Measurements from ENCODE around the gene PHACTR3.

The PHACTR3 gene

DNA sequence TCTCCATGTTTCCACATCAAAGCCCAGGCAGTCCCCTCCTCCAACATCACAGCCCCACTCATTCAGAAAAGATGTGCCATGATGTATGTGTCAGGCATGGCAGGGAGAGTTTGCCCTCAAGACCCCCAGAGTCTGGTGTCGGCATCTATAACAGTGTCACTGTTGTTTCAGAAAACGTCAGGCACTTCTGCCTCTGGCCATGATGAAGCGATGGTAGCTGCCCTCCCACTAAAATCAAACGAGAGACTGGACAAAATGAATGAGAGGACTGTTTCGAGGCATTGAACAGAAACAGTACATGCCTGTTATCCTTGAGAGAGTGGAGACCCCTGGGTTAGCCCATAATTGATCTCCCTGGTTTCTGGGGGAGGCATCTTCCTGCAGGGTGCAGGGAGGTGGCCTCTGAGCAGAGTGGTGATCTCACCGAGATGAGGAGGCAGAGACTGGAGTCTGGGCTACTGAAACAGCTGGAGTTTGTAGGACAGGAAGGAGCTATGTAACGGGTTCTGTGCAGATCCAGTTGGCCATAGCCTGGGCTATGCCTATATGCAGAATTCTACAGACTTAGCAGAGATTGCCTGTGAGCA lies 184.6 kb downstream of the PHACTR3 start:
- no peak overlapping the region for H3K4me3 ChIP-seq (ENCODE audit: low read length)
- no peak for DNase-seq (ENCODE audit: low read depth, low spot score)

DNA sequence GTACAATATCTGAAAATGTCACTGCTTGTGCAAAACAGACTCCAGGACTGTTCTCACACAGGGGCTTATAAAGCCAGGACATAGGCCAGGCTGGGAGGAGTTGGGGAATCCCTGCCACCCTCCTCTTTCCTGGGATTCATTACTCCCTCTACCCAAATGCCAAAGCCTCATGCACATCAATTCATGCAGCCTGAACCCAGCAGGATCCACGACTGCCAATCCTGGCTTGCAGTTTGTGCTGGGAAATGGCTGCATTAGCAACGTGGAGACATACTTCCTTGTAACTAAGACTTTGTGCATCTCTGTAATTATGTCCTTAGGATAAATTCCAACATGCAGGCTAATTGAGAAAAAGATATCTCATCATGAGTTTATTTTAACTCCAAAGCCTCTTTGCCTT lies 185.3 kb downstream of the PHACTR3 start:
- no peak overlapping the region for H3K4me3 ChIP-seq (ENCODE audit: low read length)
- DNase-seq (ENCODE audit: low read depth, low spot score): no peak

DNA sequence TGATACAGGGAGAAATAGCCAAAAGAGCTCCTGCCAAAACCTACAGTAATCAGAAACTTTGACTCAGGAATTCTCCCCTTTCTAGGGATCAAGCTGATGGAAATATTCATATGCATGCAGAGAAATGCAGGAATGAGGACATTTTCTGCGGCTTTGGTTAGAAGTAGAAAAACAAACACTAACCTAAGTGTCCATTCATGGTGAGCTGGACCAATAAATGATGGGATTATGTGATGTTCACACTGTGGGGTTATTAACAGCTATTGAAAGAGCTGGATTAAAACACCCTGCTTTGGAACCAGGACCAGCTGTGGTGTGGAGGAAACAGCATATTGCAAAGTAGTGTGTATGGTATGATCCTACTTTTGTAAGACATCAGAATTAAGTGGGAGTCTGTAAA lies 186.0 kb downstream of the PHACTR3 start:
- H3K4me3 ChIP-seq (ENCODE audit: low read length): no peak overlapping the region
- DNase-seq (ENCODE audit: low read depth, low spot score): no peak

DNA sequence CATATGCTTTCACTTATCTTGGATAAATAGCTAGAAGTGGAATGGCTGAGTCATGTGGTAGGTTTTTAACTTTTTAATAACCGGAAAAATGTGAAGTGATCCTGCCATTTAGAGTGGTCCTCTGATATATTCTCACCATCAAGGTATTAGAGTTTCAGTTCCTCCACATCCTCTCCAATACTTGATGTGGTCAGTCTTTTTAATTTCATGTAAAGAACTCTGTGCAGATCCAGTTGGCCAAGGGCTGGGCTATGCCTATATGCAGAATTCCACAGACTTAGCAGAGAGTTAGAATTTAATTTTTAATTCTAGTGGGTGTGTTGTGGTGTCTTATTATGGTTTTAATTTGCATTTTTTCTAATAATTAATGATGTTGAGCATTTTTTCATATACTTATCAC lies 188.0 kb downstream of the PHACTR3 start:
- DNase-seq (ENCODE audit: low read depth, low spot score): no peak
- no peak overlapping the region for H3K4me3 ChIP-seq (ENCODE audit: low read length)

DNA sequence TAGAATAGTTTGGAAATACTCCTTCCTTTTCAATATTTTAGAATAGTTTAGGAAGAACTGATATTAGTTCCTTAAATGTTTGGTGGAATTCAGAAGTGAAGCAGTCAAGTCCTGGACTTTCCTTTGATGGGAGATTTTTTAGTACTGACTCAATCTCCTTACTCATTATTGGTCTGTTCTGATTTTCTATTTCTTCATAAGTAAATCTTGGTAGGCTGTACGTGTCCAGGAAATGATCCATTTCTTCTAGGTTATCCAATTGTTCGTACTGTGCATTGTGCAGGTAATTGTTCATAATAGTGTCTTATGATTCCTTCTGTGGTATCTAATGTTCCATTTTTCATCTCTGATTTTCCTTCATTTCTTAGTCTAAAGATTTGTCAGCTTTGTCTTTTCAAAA lies 190.2 kb downstream of the PHACTR3 start:
- DNase-seq (ENCODE audit: low read depth, low spot score): no peak
- H3K4me3 ChIP-seq (ENCODE audit: low read length): no peak overlapping the region

DNA sequence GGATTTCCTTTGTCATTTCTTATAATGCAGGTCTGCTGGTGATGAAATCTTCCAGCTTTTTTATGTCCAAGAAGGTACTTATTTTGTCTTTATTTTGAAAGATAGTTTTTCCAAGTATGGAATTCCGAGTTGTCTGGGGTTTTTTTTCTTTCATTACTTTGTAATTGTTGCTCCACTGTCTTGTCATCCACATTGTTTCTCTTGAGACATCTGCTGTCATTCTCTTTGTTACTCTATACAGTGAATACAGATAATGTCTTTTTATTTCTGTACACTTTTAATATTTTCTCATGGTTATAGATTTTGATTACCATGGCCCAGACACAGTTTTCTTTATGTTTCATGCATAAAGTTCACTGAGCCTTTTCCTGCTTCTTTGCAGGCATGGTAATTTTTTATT lies 196.0 kb downstream of the PHACTR3 start:
- DNase-seq (ENCODE audit: low read depth, low spot score): no peak

DNA sequence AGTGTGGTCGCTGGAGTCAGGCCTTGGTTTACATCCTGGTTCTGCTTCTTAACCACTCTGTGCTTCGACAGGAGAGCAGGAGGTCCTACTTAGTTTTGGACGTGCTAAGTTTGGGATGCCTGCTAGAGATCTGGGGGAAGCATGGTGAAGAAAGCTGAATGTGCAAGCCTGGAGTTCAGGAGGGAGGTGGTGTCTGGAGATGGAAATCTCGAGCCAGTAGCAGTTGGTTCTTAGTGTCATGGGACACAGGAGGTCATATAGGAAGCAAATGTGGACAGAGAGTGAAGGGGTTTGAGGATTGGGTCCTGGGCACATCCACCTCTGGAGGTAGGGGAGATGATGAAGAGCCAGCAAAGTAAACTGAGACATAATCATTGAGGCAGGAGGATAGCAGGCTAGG lies 197.7 kb downstream of the PHACTR3 start:
- no peak for DNase-seq (ENCODE audit: low read depth, low spot score)
- no peak overlapping the region for H3K4me3 ChIP-seq (ENCODE audit: low read length)

More for the DNA sequence above, 196.0 kb downstream of the PHACTR3 start:
- H3K4me3 ChIP-seq (ENCODE audit: low read length): no peak overlapping the region

DNA sequence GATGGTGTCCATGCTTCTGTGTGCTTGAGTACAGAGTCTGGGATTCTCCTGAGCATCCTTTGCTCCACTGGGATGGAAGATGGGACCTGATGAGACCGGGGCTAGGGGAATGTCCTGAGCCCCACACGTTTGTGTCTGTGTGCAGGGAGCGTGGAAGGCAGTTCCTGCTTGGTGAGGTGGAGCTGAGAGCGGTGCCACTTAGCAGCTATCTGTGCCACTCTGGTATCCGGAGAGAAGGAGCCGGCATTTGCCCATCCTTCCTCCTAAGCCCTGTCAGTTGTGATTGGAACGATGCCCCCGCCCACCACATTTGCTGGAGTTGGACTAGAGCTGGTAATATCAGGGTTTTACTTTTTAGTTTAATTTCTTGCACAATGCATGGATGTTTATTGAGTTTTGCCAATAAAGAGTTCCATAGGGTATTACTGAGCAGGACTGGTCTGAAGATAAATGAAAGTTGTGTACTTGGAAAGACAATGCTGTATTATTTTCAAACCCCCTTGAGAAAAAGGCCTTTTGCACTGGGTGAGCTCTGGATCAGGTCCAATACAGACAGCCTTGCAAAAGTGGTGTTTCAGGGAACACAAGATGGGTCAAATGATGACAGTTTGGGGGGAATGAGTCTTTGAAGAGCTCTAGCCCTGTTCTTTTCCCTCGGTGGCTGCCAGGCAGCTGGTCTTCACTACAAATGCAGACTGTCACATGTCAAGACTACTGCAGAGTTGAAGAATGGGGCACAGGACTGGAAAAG lies 198.3 kb downstream of the PHACTR3 start:
- no peak overlapping the region for H3K4me3 ChIP-seq (ENCODE audit: low read length)
- no peak for DNase-seq (ENCODE audit: low read depth, low spot score)

DNA sequence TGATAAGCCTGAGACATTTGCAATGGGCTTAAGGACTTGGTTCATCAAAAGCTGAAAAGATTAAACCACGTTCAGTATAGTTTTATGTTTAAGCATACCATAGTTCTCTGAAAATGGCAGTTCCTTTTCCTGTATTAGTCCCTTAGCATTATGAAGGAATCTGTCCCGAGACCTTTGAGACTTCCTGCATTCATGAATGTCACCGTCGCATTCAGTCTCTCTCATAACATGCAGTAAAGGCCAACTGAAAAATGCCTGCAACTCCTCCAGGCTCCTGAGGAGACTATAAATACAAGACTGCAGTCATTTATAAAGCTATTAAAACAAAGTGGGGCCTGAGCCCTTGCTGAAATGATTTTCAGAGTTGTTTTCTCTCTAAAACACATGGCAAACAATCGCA lies 200.0 kb downstream of the PHACTR3 start:
- no peak for DNase-seq (ENCODE audit: low read depth, low spot score)
- no peak overlapping the region for H3K4me3 ChIP-seq (ENCODE audit: low read length)

DNA sequence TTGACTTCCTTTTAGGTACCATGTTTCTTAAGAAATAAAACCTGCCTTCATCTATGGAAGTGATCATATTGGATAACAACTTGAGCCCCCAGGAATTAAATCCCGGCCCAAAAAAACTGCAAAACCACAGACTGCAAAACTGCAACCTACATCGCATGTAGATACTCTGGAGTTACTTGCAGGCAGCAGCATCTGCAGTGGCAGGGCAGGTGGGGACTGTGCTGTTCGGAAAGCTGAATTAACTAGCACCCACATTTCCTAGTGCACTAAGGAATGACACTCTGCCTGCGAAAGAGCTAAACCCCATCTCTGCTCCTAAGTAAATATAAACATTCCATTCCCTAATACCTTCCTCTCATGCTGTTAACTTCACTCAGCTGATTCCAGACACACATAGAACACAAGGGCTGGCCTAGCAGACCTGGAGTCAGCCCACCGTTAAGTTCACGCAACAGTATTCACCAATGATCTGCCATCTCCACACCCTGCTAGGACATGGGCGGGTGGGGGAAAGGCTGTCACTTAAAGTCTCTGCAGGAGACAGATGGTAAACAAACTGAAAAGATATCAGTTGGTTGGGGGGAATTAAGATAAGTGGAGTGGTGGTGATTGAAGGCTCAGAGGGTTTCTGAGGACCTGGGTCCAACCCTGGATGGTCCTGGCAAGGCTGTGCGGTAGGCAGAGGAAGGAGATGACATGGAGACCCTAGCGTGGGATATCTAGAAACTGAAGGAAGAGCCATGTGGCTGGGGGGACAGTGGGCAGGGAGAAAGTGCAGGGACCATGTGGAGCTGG lies 200.7 kb downstream of the PHACTR3 start:
- DNase-seq (ENCODE audit: low read depth, low spot score): no peak
- no peak overlapping the region for H3K4me3 ChIP-seq (ENCODE audit: low read length)

DNA sequence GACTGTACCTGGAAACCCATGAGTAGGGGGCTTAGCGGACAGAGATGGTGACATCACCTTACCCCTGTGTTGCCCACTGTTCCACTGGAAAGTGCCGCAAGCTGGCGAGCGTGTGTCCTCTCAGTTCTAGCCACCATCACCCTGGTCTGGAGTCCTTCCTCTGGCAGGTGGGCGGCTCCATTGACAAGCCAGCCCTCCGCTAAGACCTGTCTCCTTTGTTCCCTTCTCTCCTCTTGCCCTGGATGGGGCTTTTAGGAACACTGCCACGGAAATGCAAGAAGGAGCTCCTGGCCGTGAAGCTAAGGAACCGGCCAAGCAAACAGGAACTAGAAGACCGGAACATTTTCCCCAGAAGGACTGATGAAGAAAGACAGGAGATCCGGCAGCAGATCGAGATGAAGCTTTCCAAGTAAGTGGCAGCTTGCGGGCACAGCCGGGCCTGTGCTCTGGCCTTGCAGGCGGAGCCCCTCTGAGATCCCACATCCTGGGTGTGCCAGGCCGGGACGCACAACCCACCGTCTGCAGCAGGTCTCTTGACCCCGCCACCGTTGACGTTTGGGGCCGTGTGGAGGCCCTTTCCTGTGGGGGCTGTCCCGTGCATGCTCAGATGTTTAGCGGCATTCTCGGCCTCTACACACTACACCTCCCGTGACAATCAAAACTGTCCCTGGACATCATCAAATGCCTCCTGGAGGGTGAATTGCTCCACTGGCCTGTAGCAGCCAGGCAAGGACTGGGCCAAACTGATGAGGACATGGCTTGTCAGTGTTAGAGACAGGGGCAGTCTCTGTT lies 201.6 kb downstream of the PHACTR3 start:
- DNase-seq (ENCODE audit: low read depth, low spot score): no peak
- H3K4me3 ChIP-seq (ENCODE audit: low read length): no peak overlapping the region

DNA sequence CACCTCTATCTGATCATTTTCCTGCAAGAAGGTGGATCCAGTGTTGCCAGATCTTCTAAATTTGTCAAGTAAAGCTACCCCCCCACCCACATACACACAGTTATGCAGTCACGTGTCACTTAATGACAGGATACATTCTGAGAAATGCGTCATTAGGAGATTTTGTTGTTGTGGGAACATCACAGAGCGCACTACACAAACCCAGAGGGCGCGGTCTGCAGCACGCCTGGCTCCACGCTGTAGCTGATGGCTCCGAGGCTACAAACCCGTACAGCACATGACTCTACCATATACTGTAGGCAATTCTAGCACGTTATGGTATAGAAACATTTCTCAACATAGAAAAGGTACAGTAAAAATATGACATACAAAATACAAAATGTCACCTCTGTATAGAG lies 202.2 kb downstream of the PHACTR3 start:
- no peak overlapping the region for H3K4me3 ChIP-seq (ENCODE audit: low read length)
- DNase-seq (ENCODE audit: low read depth, low spot score): no peak

DNA sequence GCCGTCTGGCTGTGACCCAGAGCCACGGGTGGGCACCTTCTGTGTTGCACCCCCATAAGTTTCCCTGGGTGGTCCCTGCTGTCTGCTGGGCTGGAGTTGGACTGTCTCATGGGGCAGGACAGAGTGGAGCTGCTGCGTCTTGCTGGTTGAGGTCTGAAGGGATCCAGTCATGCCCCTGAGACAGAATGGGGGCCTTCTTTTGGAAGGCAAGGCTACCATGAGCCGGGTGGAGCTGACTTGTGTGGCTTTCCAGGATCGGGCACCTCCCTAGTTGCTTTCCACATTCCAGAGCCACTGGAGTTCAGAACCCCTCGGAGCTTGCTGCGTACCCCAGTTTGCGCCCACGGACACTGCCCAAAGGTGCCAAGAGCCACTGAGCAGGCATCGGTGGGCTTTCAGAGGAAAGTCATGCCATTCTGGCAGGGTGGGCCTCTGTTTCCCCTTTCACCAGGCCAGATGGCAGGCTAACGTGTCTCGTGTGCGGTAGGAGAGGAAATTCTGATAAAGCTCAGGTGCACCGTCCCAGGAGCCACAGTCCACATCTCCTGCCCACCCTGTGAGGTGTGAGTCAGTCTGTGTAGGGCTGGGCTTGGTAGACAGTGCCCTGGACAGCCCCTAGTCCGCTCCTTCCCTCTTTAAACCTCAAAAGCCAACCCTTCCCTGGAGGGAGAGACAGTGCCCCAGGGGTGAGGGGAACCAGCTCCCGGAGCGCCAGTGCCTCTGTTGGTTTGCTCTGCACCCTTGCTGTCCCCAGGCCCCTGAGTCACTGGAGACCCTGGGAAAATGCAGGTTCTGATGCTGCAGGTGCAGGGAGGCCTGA lies 203.8 kb downstream of the PHACTR3 start:
- no peak for DNase-seq (ENCODE audit: low read depth, low spot score)
- H3K4me3 ChIP-seq (ENCODE audit: low read length): no peak overlapping the region

DNA sequence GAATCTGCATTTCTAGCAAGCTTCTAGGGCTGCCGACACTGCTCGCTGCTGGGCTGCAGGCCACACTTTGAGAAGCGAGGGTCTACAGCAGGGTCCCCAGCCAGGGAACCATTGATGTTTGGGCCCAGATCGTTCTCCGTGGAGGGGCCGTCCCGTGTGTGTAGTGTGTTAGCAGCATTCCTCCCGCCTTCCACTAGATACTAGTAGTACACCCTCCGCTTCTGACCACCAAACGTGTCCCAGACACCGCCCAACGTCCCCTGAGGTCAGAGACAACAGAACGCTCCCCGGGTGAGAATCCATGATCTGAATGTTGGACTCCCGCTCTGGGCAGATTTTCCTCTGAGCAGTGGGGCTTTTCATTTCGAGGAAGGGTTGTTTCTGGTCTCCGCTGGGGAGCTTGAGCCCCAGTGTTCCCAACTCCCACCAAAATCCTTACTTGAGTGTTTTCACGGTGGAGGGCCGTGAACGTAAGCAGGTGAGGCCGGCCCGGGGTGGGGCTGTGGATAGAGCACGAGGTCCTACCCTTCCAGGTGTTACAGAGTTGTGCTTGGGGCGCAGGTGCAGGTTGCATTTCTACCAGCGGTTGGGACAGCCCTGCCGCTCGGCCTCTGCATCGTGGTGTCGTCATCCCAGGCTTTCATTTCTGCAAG lies 204.5 kb downstream of the PHACTR3 start:
- no peak for DNase-seq (ENCODE audit: low read depth, low spot score)
- H3K4me3 ChIP-seq (ENCODE audit: low read length): no peak overlapping the region

DNA sequence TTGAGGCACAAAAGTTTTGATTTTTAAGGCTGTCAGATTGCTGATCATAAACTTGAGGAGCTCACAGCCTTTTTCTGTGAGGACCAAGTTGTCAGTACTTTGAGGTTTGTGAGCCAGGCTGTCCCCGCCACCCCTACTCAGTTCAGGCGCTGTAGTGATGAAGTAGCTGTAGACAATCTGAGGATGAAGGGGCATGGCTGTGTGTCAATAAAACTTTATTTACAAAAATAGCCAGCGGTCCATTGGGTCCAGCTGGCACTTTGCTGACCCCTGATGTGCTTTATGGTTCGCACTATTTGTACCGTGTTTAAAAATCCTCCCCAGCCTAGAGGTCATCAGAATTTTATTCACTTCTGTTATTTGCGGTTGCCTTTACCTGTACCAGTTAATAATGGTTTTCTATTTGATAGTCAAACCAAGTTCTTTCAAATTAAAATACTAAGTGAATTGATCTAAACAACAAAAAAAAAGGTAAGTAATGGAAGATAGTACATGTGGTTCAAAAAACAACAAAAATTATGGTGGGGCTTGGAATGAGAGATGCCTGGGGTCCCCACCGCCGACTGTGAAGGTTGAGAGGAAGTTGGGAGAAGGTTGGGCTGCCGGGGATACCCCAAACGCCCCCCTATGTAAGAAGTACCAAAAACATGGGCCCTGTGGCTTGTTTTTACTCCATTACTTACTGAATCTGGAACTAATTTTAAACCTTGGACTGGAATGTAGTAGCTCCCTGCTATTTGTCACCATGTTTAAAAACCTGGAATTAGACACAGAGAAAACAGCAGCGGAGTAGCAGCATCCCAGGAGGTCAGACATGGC lies 205.5 kb downstream of the PHACTR3 start:
- no peak for DNase-seq (ENCODE audit: low read depth, low spot score)
- H3K4me3 ChIP-seq (ENCODE audit: low read length): no peak overlapping the region

DNA sequence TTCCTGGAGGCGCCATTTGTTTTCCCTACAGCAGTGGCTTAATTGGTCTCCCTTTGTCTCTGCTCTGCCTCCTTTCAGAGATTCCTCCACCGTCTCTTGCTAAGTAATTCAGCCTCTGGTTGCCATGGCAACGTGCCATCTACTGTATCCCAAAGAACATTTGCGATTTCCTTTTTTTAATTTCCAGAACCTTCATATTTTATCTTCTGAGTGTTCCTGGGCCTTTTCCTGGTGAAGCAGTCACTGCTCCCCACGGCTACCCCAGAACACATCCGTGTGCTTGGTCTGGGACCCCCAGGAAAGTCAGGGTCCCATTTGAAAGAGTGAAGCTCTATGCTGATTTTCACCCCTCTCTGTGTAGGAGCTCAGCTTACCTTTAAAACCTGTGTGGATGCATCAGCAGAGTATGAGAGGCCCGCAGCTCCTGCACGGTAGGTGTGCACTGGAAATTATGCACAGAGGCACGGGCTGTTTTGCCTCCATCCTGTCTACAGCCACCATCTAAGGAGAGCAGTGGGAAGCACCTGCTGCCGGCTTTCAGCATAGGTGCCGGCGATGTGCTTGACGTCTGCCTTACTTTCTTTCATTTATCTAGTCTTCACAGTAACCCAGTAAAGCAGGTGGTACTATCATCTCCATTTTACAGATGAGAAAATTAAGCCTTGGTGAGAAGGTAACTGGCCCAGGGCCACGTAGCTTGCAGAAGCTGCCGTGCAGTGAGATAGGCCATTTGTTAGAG lies 206.3 kb downstream of the PHACTR3 start:
- no peak for DNase-seq (ENCODE audit: low read depth, low spot score)
- H3K4me3 ChIP-seq (ENCODE audit: low read length): no peak overlapping the region

DNA sequence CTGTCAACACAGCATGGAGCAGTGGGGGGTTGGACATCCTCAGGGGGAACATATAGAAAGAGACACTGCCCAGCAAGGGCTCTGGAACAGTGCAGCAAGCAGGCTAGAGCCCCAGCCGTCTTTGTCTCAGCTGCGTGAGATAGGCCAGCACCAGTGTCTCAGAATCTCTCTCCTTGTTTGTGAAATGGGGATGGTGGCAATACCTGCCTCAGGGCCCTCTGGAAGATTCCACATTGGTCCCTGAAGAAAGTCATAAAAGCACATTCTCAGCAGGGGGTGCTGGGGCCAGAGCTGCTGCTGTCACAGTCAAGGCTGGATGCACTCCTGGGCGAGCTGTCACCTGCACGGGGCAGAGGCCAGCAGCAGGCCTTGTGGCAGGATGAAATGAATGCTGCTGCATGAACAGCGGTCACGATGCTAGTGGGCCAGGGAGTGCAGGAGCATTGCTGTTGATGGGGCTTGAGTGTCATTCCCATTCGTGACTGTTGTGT lies 207.4 kb downstream of the PHACTR3 start:
- H3K4me3 ChIP-seq (ENCODE audit: low read length): no peak overlapping the region
- DNase-seq (ENCODE audit: low read depth, low spot score): no peak
